Panc1 (cell line): ENCODE results near the gene IL33.

ENCODE experiments used
- CTCF ChIP-seq: fragments of 450-650 bp; IDR thresholded peaks from 2 replicates; pipeline ENCODE4 v1.5.1; 2017; ENCODE audit warnings: mild to moderate bottlenecking
- POLR2AphosphoS5 ChIP-seq: IDR thresholded peaks from 2 replicates; pipeline ENCODE4 v1.6.1; 2012; ENCODE audit warnings: mild to moderate bottlenecking, low read depth, low read length, moderate library complexity
- REST ChIP-seq, 2 experiments: IDR thresholded peaks; 2 replicates each; pipeline ENCODE4 v1.6.1; 2011 to 2012; ENCODE audit warnings: low read depth in 2 of 2, control low read depth in 1 of 2, low read length in 1 of 2, mild to moderate bottlenecking in 1 of 2, moderate library complexity in 1 of 2; ENCODE audit not compliant: insufficient read depth in 1 of 2
- SIN3A ChIP-seq: IDR thresholded peaks from 2 replicates; pipeline ENCODE4 v1.6.1; 2012; ENCODE audit warnings: low read depth, mild to moderate bottlenecking, low read length, moderate library complexity, borderline replicate concordance; ENCODE audit not compliant: insufficient read depth

GRCh38 chr9:6302417-6302816, 86.8 kb downstream of the IL33 start:
- TF ChIP-seq CTCF (no peak), POLR2AphosphoS5 (no peak), REST (IDR thresholded peaks at IDR 0.05; ENCODE audit: insufficient read depth in 1 of 2, low read depth in 2 of 2, low read length in 1 of 2) (no peak), SIN3A (no peak)
